Epithelial cell of proximal tubule (primary cell): ENCODE measurements around the gene SIM1. TPM values are rescaled to one million over a fixed set of nuclear protein-coding genes. Genes with fewer than 3 reads are reported as not detected.
A peak's percentile ranks its signal among the peaks of the same experiment; 100 is the strongest.

ENCODE experiments used
- DNase-seq: peaks from one replicate; pipeline ENCODE4 v3.0.0-alpha.2; 2011; ENCODE audit warnings: low read depth
- H3K4me3 ChIP-seq: 2 replicates; pipeline ENCODE4 v1.5.1; 2011; ENCODE audit warnings: low read depth, mild to moderate bottlenecking, low read length
- total RNA-seq: library from RNA; depleted of rRNA; stranded (reverse); fragments of >200 nt; gene quantifications from 2 replicates; pipeline ENCODE4 v1.2.3, GENCODE V29; 2015
- TF ChIP-seq, protein P1 (sequence below): conservative IDR thresholded peaks from 2 replicates; pipeline ENCODE4 v1.5.1; 2012; ENCODE audit warnings: low read depth, mild to moderate bottlenecking, low read length

The SIM1 gene, protein sequence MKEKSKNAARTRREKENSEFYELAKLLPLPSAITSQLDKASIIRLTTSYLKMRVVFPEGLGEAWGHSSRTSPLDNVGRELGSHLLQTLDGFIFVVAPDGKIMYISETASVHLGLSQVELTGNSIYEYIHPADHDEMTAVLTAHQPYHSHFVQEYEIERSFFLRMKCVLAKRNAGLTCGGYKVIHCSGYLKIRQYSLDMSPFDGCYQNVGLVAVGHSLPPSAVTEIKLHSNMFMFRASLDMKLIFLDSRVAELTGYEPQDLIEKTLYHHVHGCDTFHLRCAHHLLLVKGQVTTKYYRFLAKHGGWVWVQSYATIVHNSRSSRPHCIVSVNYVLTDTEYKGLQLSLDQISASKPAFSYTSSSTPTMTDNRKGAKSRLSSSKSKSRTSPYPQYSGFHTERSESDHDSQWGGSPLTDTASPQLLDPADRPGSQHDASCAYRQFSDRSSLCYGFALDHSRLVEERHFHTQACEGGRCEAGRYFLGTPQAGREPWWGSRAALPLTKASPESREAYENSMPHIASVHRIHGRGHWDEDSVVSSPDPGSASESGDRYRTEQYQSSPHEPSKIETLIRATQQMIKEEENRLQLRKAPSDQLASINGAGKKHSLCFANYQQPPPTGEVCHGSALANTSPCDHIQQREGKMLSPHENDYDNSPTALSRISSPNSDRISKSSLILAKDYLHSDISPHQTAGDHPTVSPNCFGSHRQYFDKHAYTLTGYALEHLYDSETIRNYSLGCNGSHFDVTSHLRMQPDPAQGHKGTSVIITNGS
- total RNA-seq = 6.9 and 9.5 TPM in 2 replicates

DNA sequence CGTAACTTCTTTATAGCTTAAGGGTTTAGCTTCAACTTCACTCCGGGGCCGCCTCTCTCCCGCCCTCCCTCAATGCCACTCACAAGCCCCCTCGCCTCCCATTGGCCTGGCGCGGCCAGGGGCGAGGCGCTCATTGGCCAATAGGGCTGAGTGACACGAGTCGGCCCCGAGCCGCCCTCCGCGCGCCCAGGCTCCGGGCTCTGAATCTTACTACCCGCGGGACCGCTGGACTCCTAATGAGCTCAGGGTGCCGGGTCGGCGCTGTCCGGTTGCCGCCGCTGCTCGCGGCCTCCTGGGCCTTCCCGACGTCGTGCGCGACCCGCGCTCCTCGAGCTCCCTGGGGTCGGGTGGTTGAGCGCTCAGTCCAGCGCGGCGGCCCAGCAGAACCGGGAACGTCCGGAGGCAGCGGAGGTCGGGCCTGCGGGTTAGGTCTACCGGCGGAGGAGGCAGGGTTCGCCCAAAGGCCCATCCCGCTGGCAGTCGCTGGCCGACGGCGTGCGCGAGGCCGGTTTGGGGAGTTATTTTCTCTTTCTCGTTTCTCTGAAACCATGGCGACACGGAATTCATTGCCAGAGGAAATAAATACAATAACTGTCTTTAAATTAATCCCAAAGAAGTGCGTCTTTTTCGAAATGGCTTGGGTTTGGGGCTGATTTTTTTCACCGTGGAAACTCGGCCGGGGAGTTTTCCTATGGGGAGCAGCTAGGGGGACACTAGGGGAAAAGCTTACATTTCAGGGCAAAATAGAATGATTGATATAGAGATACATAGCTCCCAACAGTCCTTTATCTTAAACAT lies at the start of gene SIM1:
SIM1 (minus strand) TSS at position 19 of the 798 bp plus-strand sequence. CDS start 1,453 bp downstream, outside the sequence.
- TF ChIP-seq, protein P1, sequence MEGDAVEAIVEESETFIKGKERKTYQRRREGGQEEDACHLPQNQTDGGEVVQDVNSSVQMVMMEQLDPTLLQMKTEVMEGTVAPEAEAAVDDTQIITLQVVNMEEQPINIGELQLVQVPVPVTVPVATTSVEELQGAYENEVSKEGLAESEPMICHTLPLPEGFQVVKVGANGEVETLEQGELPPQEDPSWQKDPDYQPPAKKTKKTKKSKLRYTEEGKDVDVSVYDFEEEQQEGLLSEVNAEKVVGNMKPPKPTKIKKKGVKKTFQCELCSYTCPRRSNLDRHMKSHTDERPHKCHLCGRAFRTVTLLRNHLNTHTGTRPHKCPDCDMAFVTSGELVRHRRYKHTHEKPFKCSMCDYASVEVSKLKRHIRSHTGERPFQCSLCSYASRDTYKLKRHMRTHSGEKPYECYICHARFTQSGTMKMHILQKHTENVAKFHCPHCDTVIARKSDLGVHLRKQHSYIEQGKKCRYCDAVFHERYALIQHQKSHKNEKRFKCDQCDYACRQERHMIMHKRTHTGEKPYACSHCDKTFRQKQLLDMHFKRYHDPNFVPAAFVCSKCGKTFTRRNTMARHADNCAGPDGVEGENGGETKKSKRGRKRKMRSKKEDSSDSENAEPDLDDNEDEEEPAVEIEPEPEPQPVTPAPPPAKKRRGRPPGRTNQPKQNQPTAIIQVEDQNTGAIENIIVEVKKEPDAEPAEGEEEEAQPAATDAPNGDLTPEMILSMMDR = no peak
- DNase-seq = no peak
- peak within 1 kb of the TSS; percentile 69 for H3K4me3 ChIP-seq

DNA sequence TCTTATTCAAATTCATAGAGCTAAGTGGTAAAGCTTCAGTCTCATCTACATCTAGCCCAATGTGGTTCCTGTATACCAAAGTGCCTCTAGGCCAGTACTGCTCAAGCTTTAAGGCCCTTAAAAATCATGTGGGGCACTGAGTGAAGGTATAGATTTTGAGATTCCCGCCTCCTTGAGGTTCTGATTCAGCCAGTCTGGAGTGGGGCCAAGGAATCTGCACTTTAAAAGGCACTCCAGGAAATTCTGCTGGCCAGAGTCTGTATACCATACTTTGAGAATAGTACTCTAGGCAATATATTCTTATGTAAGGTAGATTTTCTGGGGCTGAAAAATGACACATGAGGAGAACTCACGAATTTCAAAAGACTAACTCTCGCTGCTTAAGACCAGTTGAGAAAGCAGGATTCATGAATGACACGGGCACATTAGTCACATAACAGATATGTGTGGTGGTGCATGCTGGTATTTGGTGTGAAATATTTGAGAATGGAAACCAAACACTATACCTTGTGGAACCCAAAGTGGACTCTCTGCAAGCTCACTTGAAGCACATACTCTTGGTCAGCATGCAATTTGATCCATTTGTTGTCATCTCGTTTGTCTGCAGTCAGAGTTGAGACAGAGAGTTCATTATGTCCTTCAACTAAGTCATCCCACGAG lies 47.6 kb upstream of the SIM1 start:
- no peak overlapping the region for H3K4me3 ChIP-seq
- TF ChIP-seq, protein P1 = no peak
- DNase-seq = no peak

DNA sequence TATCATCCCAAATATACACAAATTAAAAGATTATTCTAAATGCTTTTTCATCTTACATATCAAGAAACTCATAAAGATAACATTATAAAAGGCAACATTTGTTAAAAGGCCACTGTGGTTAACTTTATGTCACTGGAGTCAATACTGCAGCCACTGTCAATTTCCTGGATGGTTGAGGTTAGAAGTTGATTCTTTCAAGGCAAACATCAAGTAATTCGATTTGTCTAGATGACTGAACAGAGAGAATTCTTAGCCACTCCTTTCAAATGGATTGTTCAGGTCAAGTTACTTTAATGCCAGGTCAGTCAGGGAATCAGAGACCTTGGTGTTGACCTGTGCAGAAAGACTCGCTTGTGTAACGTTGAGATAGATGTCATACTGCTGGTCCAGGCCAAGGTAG lies 44.4 kb upstream of the SIM1 start:
- H3K4me3 ChIP-seq = no peak overlapping the region
- no peak for DNase-seq
- TF ChIP-seq, protein P1 = no peak

DNA sequence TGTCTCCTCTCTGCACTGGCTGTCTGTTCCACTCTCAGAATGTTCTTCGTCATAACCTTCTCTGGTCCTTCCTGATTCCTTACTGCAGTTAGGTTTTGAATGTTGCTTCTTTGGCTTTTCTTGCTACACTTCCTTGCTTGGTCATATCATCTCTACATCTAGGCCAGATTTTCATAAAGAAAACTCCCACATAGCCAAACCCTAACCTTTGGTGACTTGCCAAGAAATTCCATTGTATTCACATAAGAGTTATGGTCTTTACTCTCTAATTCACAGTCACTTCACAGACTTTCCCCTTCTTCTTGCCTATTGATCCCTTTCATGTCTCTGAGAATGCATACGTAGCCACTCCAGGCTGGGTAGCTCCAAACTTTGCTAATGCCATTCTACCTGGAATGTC lies 41.9 kb upstream of the SIM1 start:
- TF ChIP-seq, protein P1 = no peak
- no peak for DNase-seq
- no peak overlapping the region for H3K4me3 ChIP-seq

DNA sequence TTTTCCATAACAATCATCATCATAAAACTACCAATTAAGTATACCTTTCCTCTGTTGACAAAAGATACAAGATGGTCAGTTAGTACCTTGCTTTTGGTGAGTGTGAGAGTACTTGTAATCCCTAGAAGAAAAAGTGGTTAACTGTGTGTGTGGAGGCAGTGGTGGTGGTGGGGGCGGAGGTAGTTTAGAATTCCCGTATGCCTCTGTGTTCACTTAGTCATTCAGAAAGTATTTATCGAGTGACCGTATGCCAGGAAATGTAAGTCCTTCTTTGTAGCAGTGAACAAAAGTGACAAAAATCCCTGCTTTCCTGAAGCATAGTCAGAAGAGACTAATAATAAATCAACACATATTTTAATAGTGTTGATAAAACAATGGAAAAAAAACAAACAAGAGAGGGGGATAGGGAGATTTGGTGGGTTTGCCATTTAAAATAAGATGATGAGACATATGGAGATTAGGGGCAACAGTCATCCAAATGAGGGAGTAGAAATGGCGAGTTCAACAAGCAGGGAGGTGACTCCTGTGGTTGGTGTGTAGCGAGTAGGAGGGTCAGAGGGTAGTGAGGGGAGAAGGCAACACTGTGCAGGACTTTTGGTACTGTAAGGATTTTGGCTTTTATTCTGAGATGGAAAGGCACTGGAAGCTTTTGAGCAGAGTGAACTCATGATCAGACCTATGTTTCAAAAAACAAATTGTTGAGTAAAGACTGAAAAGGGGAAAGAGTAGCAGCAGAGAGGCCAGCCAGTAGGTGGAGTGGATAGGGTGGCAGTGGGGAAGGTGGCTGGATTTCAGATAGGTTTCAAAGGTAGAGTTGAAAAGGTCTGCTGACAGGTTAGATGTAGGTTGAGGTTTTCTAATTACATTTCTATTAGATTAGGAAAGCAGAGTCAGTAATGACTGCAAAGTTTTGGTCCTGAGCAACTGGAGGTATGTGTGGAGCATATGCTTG lies 40.3 kb upstream of the SIM1 start:
- DNase-seq = peak; percentile 20
- TF ChIP-seq, protein P1 = peak; percentile 23
- no peak overlapping the region for H3K4me3 ChIP-seq
